Fibroblast of the aortic adventitia (primary cell): Measurements from ENCODE around the gene ANKRD61. TPM values are rescaled to one million over a fixed set of nuclear protein-coding genes. Genes with fewer than 3 reads are reported as not detected.
"Not testable (repeated sequence)": the region's sequence is repeated elsewhere in the genome, so short reads cannot be mapped to it uniquely, and the experiment has no call there.

ENCODE experiments used
- DNase-seq: peaks from one replicate; pipeline ENCODE4 v3.0.0-alpha.2; 2010; ENCODE audit warnings: low read depth
- H3K4me3 ChIP-seq: 2 replicates; pipeline ENCODE4 v1.5.1; 2011; ENCODE audit warnings: low read depth, mild to moderate bottlenecking, control low read depth, low read length, moderate library complexity
- small RNA-seq: library from RNA; depleted of rRNA; stranded (forward); fragments of <200 nt; gene quantifications from one replicate; pipeline ENCODE3, GENCODE V24; 2012
- total RNA-seq: library from RNA; depleted of rRNA; stranded (reverse); fragments of >200 nt; gene quantifications from 2 replicates; pipeline ENCODE4 v1.2.3, GENCODE V29; 2012; ENCODE audit warnings: low replicate concordance
- TF ChIP-seq, protein P1 (sequence below): IDR thresholded peaks from 2 replicates; pipeline ENCODE4 v1.5.1; 2011; ENCODE audit warnings: mild to moderate bottlenecking, low read length, control low read depth, inconsistent platforms; ENCODE audit not compliant: insufficient read depth

The ANKRD61 gene
- total RNA-seq, 1 donor: not detected

DNA sequence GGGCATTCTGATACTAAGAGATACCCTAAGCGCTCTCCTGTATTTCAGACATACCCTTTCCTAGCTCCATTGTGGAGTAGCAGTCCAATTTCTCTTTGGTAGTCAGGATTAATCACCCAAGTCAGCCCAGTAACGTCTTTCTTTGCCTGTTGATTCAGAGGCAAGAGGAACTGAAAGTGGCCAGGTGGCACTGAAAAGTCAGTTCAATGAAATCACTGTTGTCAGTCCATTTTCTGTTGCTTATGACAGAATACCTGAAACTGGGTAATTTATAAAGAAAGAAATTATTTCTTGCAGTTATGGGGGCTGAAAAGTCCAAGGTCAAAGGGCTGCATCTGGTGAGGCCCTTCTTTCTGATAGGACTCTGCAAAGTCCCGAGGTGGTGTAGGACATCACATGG lies 40.2 kb downstream of the ANKRD61 start:
- DNase-seq: no peak
- no peak overlapping the region for H3K4me3 ChIP-seq
- TF ChIP-seq, protein P1, sequence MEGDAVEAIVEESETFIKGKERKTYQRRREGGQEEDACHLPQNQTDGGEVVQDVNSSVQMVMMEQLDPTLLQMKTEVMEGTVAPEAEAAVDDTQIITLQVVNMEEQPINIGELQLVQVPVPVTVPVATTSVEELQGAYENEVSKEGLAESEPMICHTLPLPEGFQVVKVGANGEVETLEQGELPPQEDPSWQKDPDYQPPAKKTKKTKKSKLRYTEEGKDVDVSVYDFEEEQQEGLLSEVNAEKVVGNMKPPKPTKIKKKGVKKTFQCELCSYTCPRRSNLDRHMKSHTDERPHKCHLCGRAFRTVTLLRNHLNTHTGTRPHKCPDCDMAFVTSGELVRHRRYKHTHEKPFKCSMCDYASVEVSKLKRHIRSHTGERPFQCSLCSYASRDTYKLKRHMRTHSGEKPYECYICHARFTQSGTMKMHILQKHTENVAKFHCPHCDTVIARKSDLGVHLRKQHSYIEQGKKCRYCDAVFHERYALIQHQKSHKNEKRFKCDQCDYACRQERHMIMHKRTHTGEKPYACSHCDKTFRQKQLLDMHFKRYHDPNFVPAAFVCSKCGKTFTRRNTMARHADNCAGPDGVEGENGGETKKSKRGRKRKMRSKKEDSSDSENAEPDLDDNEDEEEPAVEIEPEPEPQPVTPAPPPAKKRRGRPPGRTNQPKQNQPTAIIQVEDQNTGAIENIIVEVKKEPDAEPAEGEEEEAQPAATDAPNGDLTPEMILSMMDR: no peak

DNA sequence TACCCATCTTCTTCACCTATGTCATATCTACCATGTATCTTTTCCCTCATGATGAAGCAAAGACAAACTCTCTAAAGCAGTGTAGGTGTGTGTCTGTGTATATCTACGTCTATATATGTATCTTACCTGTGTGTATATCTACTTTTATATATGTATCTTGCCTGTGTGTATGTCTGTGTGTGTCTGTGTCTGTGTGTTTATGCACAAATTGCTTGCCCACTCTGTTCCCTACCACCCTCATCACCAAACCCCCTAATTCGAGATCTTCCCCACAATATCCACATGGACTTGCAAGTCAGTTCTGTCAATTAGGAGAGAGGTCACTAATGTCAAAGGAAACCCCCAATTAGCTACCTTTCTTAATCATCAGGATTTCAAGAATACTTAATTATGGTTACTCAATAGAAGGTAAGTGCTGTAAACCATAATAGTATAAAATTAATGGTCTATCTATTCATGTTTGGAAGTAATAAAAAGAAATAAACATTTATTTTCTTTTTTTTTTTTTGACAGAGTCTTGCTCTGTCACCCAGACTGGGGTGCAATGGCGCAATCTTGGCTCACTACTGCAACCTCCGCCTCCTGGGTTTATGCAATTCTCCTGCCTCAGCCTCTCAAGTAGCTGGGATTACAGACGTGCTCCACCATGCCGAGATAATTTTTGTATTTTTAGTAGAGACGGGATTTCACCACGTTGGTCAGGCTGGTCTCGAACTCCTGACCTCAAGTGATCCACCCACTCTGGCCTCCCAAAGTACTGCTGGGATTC lies 43.6 kb downstream of the ANKRD61 start:
- H3K4me3 ChIP-seq: no peak overlapping the region
- no peak for DNase-seq
- TF ChIP-seq, protein P1: no peak

DNA sequence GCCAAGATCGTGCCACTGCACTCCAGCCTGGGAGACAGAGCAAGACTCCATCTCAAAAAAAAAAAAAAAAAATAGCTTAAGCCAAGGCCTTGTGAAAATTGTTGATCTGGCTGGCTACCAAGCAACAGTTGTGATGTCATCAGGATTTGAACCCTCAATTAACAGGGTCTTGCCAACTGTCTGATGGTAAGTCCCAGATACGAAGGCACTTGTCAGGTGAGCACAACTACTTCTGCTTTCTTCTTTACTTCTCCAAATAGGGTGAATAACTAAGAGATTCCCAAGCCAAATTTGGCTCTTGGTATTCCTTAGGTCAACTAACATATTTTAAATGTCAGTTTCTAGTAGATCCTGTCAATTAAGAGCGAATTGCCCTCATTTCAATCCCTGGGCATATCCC lies 47.4 kb downstream of the ANKRD61 start:
- TF ChIP-seq, protein P1: no peak
- no peak for DNase-seq
- H3K4me3 ChIP-seq: no peak overlapping the region

DNA sequence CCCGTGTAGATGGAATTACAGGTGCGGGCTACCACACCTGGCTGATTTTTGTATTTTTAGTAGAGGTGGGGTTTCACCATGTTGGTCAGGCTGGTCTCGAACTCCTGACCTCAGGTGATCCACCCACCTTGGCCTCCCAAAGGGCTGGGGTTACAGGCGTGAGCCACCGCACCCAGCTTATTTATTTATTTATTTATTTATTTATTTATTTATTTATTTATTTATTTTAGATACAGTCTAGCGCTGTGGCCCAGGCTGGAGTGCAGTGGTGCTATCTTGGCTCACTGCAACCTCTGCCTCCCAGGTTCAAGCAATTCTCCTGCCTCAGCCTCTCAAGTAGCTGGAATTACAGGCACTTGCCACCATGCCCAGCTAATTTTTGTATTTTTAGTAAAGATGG lies 51.9 kb downstream of the ANKRD61 start:
- H3K4me3 ChIP-seq, DNase-seq: not testable (repeated sequence)

Small RNAs within 50 kb of the gene (small RNA-seq; reads per million reads assigned to genes)
- gene RF00019 (not detected), gene RNU6-218P (not detected), gene SNORA80D (23.6 reads per million, percentile 96 among the genes with 10 or more reads in this experiment)

Other genes with a start within 250 kb of the ANKRD61 start
- gene RNF216, start 249.7 kb upstream of the ANKRD61 start, total RNA-seq: 40.4 and 69.4 TPM in 2 replicates
- not detected in 2 replicates for gene OCM, start 150.6 kb upstream of the ANKRD61 start, total RNA-seq
- 24.3 and 67.5 TPM in 2 replicates for gene CCZ1, start 132.6 kb upstream of the ANKRD61 start, total RNA-seq
- 0.63 TPM in 1 of 2 replicates, not detected in the other for gene RSPH10B, start 60.7 kb upstream of the ANKRD61 start, total RNA-seq
- 21.6 and 27.1 TPM in 2 replicates for gene PMS2, start 22.3 kb upstream of the ANKRD61 start, total RNA-seq
- gene AIMP2, start 22.1 kb upstream of the ANKRD61 start, total RNA-seq: 61.9 and 79.7 TPM in 2 replicates
- 71.2 and 126 TPM in 2 replicates for gene EIF2AK1, start 27.8 kb downstream of the ANKRD61 start, total RNA-seq
- 5.0 and 7.1 TPM in 2 replicates for gene USP42, start 73.6 kb downstream of the ANKRD61 start, total RNA-seq
- gene CYTH3, start 241.2 kb downstream of the ANKRD61 start, total RNA-seq: 27.1 and 28.2 TPM in 2 replicates